ENCODE data around the gene CIAO1. TPM values are rescaled to one million over a fixed set of nuclear protein-coding genes. Genes with fewer than 3 reads are reported as not detected.

Gene CIAO1
- total and polyA plus RNA-seq, 2 of the 8 experiments (the other 6 are each of a cell fraction or from before 2014, with no cell fraction given) = 63.7 to 99.2 TPM

DNA sequence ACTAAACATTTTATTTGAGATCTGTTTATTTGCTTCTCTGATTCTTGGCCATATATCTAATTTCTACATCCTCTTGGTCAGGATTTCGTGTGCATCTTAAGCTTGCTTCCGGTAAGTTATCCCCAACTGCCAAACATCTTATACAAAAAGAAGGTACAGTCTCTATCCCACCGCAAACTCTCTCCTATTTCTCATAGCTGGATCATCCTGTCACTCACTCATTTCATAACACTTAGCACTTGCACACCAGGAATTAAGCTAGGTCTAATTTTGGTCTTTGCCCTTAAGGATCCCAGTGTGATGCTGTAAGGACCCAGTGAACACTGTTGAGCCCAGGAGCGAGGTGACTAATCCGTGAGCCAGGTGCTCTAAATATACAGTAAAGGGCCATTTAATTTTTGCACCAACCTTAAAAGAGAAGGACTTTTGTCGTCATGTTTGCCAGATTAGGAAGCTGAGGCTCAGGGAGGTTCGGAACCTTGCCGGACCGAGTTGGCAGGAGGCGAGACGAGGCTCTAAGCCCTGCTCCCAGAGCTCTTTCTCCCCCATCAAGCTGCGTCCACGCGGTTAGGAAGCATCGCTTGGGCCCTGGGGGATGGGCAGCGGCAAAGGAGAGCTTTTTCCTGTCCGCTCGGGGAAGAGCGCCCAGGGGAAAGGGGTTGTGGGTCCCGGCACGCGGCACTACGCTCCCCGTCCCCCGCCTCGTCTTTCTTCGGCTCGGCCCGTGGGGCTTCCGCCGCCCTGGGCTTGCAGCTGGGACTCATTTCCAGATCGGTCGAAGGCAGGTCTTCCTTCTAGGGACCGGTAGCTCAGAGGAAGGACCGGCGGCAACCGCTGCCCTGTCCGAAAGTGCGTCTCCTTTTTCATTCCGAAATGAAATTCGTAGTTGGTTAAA is 55.0 kb downstream of the CIAO1 start:
- Histone ChIP-seq H2BK120ac (replicated peaks; ENCODE audit: low read depth, low read length) (no peak overlapping the region), H3K23me2 (ENCODE audit: low read depth, low read length) (peaks cover 19% of the 10 kb centered on the region; the same call in 1 of the 2 replicates), H3K4me1 (replicated peaks in 1 of 4; ENCODE audit: control insufficient read depth in 3 of 4, insufficient read depth in 4 of 4, low read length in 3 of 4) (peaks cover 3 to 9% (median 3%) of the 10 kb centered on the region in 4 experiments; a peak in 6 of 7 replicates), H3K79me2 (ENCODE audit: control insufficient read depth in 1 of 2, insufficient read depth in 2 of 2, low read length in 2 of 2) (no peaks in the 10 kb centered on the region), H3K23ac (ENCODE audit: insufficient read length) (no peak overlapping the region), H3K14ac (ENCODE audit: insufficient read length) (no peak overlapping the region), H4K8ac (ENCODE audit: extremely low read depth, insufficient read depth, low read length) (peak overlapping the region; percentile 19; the same call in 1 of the 2 replicates), H2AFZ (ENCODE audit: low read length) (peak overlapping the region; percentile 38; the same call in 1 of the 2 replicates), H3K4me3 (ENCODE audit: extremely low read depth in 1 of 4, insufficient read depth in 2 of 4, low read depth in 3 of 4, low read length in 4 of 4) (peak overlapping the region; percentile 47 to 71 (median 65)), H3K9me3 (ENCODE audit: insufficient read depth in 2 of 2, low read depth in 1 of 2, low read length in 1 of 2) (no peaks in the 10 kb centered on the region), H4K5ac (ENCODE audit: insufficient read length, low read depth, low read length) (no peak overlapping the region), H2BK20ac (ENCODE audit: low read length) (no peak overlapping the region), H3K36me3 (ENCODE audit: control insufficient read depth in 2 of 4, insufficient read depth in 4 of 4, low read length in 3 of 4) (no peaks in the 10 kb centered on the region), H3K56ac (replicated peaks; ENCODE audit: insufficient read length, low read depth, low read length) (no peak overlapping the region), H2BK12ac (ENCODE audit: low read depth, low read length) (no peak overlapping the region), H3K4ac (replicated peaks; ENCODE audit: insufficient read length, low read depth, low read length) (no peak overlapping the region), H3K27ac (ENCODE audit: low read depth, low read length) (no peak overlapping the region), H3K79me1 (ENCODE audit: low read depth, low read length) (no peaks in the 10 kb centered on the region), H2AK5ac (ENCODE audit: low read depth, low read length) (no peak overlapping the region), H4K20me1 (replicated peaks in 1 of 2; ENCODE audit: control insufficient read depth in 1 of 2, insufficient read depth in 2 of 2, low read length in 2 of 2) (no peaks in the 10 kb centered on the region), H2BK15ac (ENCODE audit: low read length) (no peak overlapping the region), H3K18ac (ENCODE audit: extremely low read depth, low read length) (peak overlapping the region; percentile 65; the same call in 1 of the 2 replicates), H3K4me2 (ENCODE audit: insufficient read depth in 1 of 2, low read depth in 2 of 2, low read length in 2 of 2) (peak overlapping the region; percentile 60 to 91), H4K91ac (replicated peaks; ENCODE audit: insufficient read length, low read length) (no peak overlapping the region), H3K27me3 (replicated peaks in 1 of 4; ENCODE audit: control insufficient read depth in 3 of 4, extremely low read depth in 1 of 4, insufficient read depth in 3 of 4, low read length in 3 of 4) (peaks cover 3 to 46% (median 33%) of the 10 kb centered on the region in 4 experiments), H2BK5ac (ENCODE audit: low read depth, low read length) (no peak overlapping the region), H3K9ac (replicated peaks in 1 of 4; ENCODE audit: extremely low read depth in 1 of 4, low read depth in 3 of 4, low read length in 3 of 4) (peak overlapping the region in 2 of 4 experiments; percentile 25 to 43; a peak in 3 of 7 replicates)
- POLR2A ChIA-PET (ENCODE audit: partially characterized antibody) = interaction anchor here (1.0 to 3.5 kb wide), 7 partner anchors 10 to 36 kb away, joined by 3 to 28 read pairs (median 4); partner anchors contain the start of genes NCAPH and SNRNP200
- DNase-seq (ENCODE audit: low read depth in 1 of 2, low spot score in 2 of 2) (peak in 1 of 2 experiments; percentile 71), FAIRE-seq (no peak)
- WGBS, 2 experiments (ENCODE audit: extremely low coverage in 1 of 2, insufficient coverage in 1 of 2, insufficient read length in 1 of 2, insufficient replicate concordance in 2 of 2, low coverage in 1 of 2, low lambda C conversion rate in 2 of 2, missing lambda C conversion rate in 1 of 2) = 8% methylated on average over 33 of the region's 41 CpGs; no CpG with 5 or more reads in 1 of the 2 experiments
- CTCF ChIA-PET (ENCODE audit: partially characterized antibody) = interaction anchor here (0.6 to 3.6 kb wide), 10 partner anchors 11 to 188 kb away, joined by 3 to 16 read pairs (median 4); partner anchors contain the start of gene SNRNP200
- no peak for TF ChIP-seq PHF8 (conservative IDR thresholded peaks at IDR 0.05; ENCODE audit: low read depth, low read length)
- peak; percentile 51; the same call in 1 of the 2 replicates for TF ChIP-seq RBBP5 (IDR thresholded peaks at IDR 0.05; ENCODE audit: borderline replicate concordance, low read depth, low read length)
- TF ChIP-seq POLR2A (IDR thresholded peaks at IDR 0.05; ENCODE audit: control extremely low read depth in 1 of 2, low read depth in 2 of 2, low read length in 2 of 2) = no peak
- no peak for TF ChIP-seq CTBP2 (IDR thresholded peaks at IDR 0.05; ENCODE audit: borderline replicate concordance, insufficient read depth, insufficient read length, low read length)
- TF ChIP-seq SUZ12 (IDR thresholded peaks at IDR 0.05; ENCODE audit: low read length) = peak; percentile 59; the same call in 1 of the 2 replicates
- no peak for TF ChIP-seq BACH1 (IDR thresholded peaks at IDR 0.05; ENCODE audit: low read length)
- TF ChIP-seq ATF2 (IDR thresholded peaks at IDR 0.05; ENCODE audit: low read length) = no peak
- no peak for TF ChIP-seq TEAD4 (IDR thresholded peaks at IDR 0.05; ENCODE audit: low read depth, low read length)
- TF ChIP-seq GTF2F1 (IDR thresholded peaks at IDR 0.05; ENCODE audit: borderline replicate concordance, low read depth, low read length) = no peak

All from H1 (cell line).